B cell (primary cell): ENCODE results near the gene TFCP2L1.

Source experiments
- CTCF ChIP-seq: fragments of 200-600 bp; IDR thresholded peaks from one replicate; pipeline ENCODE4 v1.8.0; 2022; ENCODE audit warnings: antibody characterized with exemption, mild to moderate bottlenecking
- EZH2 ChIP-seq: IDR thresholded peaks from 2 replicates; pipeline ENCODE4 v1.6.1; 2012; ENCODE audit warnings: borderline replicate concordance, low read depth, mild to moderate bottlenecking, moderate library complexity, low read length; ENCODE audit not compliant: insufficient read depth, poor library complexity, severe bottlenecking

DNA sequence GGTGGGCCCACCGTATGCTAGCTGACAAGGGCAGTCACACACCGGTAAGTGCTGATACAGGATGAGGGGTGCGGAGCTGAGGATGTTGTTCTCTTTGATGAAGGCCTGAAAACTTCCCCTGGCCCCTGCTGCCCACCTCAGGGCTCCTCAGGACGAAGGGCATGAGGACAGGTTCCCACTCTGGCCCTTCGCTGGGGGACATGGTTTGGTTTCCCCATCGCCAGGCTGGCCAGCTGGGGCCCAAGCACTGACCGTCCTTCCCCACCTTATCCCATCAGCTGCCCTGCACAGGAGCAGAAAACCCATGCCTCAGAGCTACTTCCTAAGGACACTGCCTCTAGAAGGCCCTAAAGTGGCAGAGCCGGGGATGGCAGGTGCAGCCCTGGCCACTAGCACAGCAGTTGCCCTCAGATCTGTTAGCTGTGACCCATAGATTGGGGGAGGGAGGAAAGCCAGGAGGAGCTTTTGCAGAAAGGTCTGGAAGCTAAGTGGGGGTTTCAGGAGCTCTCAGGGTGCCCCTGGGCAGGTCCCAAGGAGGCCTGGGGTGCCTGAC is 66.5 kb downstream of the TFCP2L1 start:
- TF ChIP-seq CTCF (no peak), EZH2 (no peak)
